Skin of body (tissue), 3 donors: Measurements from ENCODE around the gene UTP11. TPM values are rescaled to one million over a fixed set of nuclear protein-coding genes. Genes with fewer than 3 reads are reported as not detected.

Experiments
- DNase-seq: peaks from one replicate; lab custom pipeline; 2025; lab: John Stamatoyannopoulos, UW
- small RNA-seq: library from RNA; depleted of rRNA; stranded (forward); fragments of <200 nt; gene quantifications from one replicate; pipeline ENCODE3, GENCODE V24; 2014; ENCODE audit warnings: low replicate concordance
- total RNA-seq: library from RNA; depleted of rRNA; stranded (reverse); fragments of >200 nt; gene quantifications from one replicate; pipeline ENCODE4 v1.2.3, GENCODE V29; 2014

UTP11 gene
- total RNA-seq, 1 donor from 2014 or later = 38.6 TPM

GRCh38 chr1:38068220-38068979 lies 55.9 kb downstream of the UTP11 start:
- DNase-seq = no peak

- DNase-seq = no peak
Measured at GRCh38 chr1:38068980-38069340, 56.4 kb downstream of the UTP11 start.

GRCh38 chr1:38071312-38072256 lies 59.0 kb downstream of the UTP11 start:
- no peak for DNase-seq

GRCh38 chr1:38072858-38073257 lies 60.3 kb downstream of the UTP11 start:
- DNase-seq = no peak

GRCh38 chr1:38073534-38074301 lies 61.2 kb downstream of the UTP11 start:
- DNase-seq = no peak

GRCh38 chr1:38074302-38074677 lies 61.8 kb downstream of the UTP11 start:
- no peak for DNase-seq

Small RNA genes lying within 50 kb of the gene (small RNA-seq; reads per million reads assigned to genes)
- gene RNU6-510P = not detected

Other genes with a start within 250 kb of the UTP11 start
- gene EPHA10, start 247.6 kb upstream of the UTP11 start, total RNA-seq = 0.49 TPM
- gene MANEAL, start 218.9 kb upstream of the UTP11 start, total RNA-seq = 3.5 TPM
- gene C1orf122, start 204.9 kb upstream of the UTP11 start, total RNA-seq = 10.9 TPM
- 10.8 TPM for gene YRDC, start 204.5 kb upstream of the UTP11 start, total RNA-seq
- gene MTF1, start 153.1 kb upstream of the UTP11 start, total RNA-seq = 4.7 TPM
- 16.0 TPM for gene INPP5B, start 65.7 kb upstream of the UTP11 start, total RNA-seq
- 64.1 TPM for gene SF3A3, start 22.7 kb upstream of the UTP11 start, total RNA-seq
- gene FHL3, start 7.2 kb upstream of the UTP11 start, total RNA-seq = 23.4 TPM
- gene POU3F1, start 34.1 kb downstream of the UTP11 start, total RNA-seq = 3.6 TPM